Stimulated activated CD4-positive, alpha-beta T cell treated with anti-CD3 and anti-CD28 coated beads, Interleukin-1b, Interleukin-23, amount 100 ng/mL, for 24 hours (primary cell): Measurements from ENCODE around the gene DNAJB4.
"Not testable (repeated sequence)": the region's sequence is repeated elsewhere in the genome, so short reads cannot be mapped to it uniquely, and the experiment has no call there.

Source experiments
- DNase-seq, 4 experiments: peaks; one replicate each; pipeline ENCODE4 v3.0.0-alpha.2; 2020; ENCODE audit warnings: low read depth in 4 of 4, low spot score in 1 of 4

DNAJB4 gene

GRCh38 chr1:78061825-78062523, 57.2 kb downstream of the DNAJB4 start:
- DNase-seq = no peak

GRCh38 chr1:78064886-78065285, 60.1 kb downstream of the DNAJB4 start:
- DNase-seq = not testable (repeated sequence)
